ENCODE measurements around the gene CACNA2D3. TPM values are rescaled to one million over a fixed set of nuclear protein-coding genes. Genes with fewer than 3 reads are reported as not detected.

CACNA2D3 gene
- total RNA-seq, 4 donors from 2014 or later = 0.55 to 3.4 (median 1.6) TPM

GRCh38 chr3:54537506-54537905 lies 415.2 kb downstream of the CACNA2D3 start:
- no peak for TF ChIP-seq POLR2A (IDR thresholded peaks at IDR 0.05)
- TF ChIP-seq POLR2AphosphoS5 (IDR thresholded peaks at IDR 0.05) = no peak
- no peak for TF ChIP-seq EP300 (IDR thresholded peaks at IDR 0.05; ENCODE audit: low read depth)
- TF ChIP-seq, protein P1, sequence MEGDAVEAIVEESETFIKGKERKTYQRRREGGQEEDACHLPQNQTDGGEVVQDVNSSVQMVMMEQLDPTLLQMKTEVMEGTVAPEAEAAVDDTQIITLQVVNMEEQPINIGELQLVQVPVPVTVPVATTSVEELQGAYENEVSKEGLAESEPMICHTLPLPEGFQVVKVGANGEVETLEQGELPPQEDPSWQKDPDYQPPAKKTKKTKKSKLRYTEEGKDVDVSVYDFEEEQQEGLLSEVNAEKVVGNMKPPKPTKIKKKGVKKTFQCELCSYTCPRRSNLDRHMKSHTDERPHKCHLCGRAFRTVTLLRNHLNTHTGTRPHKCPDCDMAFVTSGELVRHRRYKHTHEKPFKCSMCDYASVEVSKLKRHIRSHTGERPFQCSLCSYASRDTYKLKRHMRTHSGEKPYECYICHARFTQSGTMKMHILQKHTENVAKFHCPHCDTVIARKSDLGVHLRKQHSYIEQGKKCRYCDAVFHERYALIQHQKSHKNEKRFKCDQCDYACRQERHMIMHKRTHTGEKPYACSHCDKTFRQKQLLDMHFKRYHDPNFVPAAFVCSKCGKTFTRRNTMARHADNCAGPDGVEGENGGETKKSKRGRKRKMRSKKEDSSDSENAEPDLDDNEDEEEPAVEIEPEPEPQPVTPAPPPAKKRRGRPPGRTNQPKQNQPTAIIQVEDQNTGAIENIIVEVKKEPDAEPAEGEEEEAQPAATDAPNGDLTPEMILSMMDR (IDR thresholded peaks at IDR 0.05) = no peak
- Histone ChIP-seq H3K36me3 (no peaks in the 10 kb centered on the region), H3K27ac (no peak overlapping the region), H3K4me3 (no peak overlapping the region), H3K9me3 (no peaks in the 10 kb centered on the region), H3K4me1 (no peaks in the 10 kb centered on the region), H3K27me3 (no peaks in the 10 kb centered on the region)
- 90 to 91% methylated on average over 2 to 6 of the region's 6 CpGs for WGBS, 2 donors (ENCODE audit: low coverage in 1 of 2)
- in situ Hi-C loops (cut with MboI; ENCODE audit: low pct_ligation_motif_present in 1 of 4, low pct_unique_long_range_greater_than_20kb in 1 of 4, low sequenced_read_pairs in 3 of 4) (no loop called here), intact Hi-C loops (cut with DNase I; ENCODE audit: low total_unique reads) (no loop called here)
- DNase-seq = no peak

- H3K36me3 ChIP-seq = no peaks in the 10 kb centered on the region
- no peaks in the 10 kb centered on the region for H3K9me3 ChIP-seq
- no peaks in the 10 kb centered on the region for H3K27me3 ChIP-seq
- 80 to 83% methylated on average over 1 to 5 of the region's 5 CpGs for WGBS, 2 donors (ENCODE audit: low coverage in 1 of 2)
- no peak overlapping the region for H3K4me3 ChIP-seq
- no peaks in the 10 kb centered on the region for H3K4me1 ChIP-seq
- TF ChIP-seq, protein P1 (IDR thresholded peaks at IDR 0.05) = no peak
- TF ChIP-seq POLR2A (IDR thresholded peaks at IDR 0.05) = no peak
- in situ Hi-C loops (cut with MboI; ENCODE audit: low pct_ligation_motif_present in 1 of 4, low pct_unique_long_range_greater_than_20kb in 1 of 4, low sequenced_read_pairs in 3 of 4) = no loop called here
- H3K27ac ChIP-seq = no peak overlapping the region
- intact Hi-C loops (cut with DNase I; ENCODE audit: low total_unique reads) = no loop called here
- no peak for DNase-seq
These were observed 416.0 kb downstream of the CACNA2D3 start for GRCh38 chr3:54538346-54538745.

GRCh38 chr3:54541369-54541768 lies 419.0 kb downstream of the CACNA2D3 start:
- no peak overlapping the region for H3K27ac ChIP-seq
- no peak for TF ChIP-seq POLR2A (IDR thresholded peaks at IDR 0.05)
- no peak for TF ChIP-seq EP300 (IDR thresholded peaks at IDR 0.05; ENCODE audit: low read depth)
- TF ChIP-seq, protein P1 (IDR thresholded peaks at IDR 0.05) = no peak
- no peak for TF ChIP-seq POLR2AphosphoS5 (IDR thresholded peaks at IDR 0.05)
- 85 to 91% methylated on average over 4 of the region's 4 CpGs for WGBS, 2 donors (ENCODE audit: low coverage in 1 of 2)
- H3K36me3 ChIP-seq = no peaks in the 10 kb centered on the region
- in situ Hi-C loops (cut with MboI; ENCODE audit: low pct_ligation_motif_present in 1 of 4, low pct_unique_long_range_greater_than_20kb in 1 of 4, low sequenced_read_pairs in 3 of 4) (no loop called here), intact Hi-C loops (cut with DNase I; ENCODE audit: low total_unique reads) (no loop called here)
- no peaks in the 10 kb centered on the region for H3K27me3 ChIP-seq
- H3K9me3 ChIP-seq = no peaks in the 10 kb centered on the region
- no peaks in the 10 kb centered on the region for H3K4me1 ChIP-seq
- no peak overlapping the region for H3K4me3 ChIP-seq
- no peak for DNase-seq

DNA sequence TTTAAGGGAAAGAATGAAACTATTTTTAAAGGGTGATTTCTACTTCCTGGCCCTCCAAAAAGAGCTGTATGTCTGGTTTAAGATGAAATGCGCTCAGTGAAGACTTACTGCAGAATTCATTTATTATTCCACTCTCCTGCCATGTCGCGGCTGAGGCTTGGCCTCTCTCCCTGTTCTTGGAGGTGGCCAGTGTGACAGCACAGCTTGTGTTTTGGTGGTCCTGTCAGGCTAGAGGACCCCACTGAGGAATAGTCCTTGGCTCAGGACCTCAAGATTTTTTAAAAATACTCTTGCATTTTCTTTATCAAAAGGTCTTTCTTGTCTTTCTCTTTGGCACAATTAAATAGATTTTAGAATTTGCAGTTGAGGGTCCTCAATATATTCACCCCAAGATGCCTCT lies 421.1 kb downstream of the CACNA2D3 start:
- no peak overlapping the region for H3K4me3 ChIP-seq
- in situ Hi-C loops (cut with MboI; ENCODE audit: low pct_ligation_motif_present in 1 of 4, low pct_unique_long_range_greater_than_20kb in 1 of 4, low sequenced_read_pairs in 3 of 4) = no loop called here
- H3K9me3 ChIP-seq = no peaks in the 10 kb centered on the region
- H3K27ac ChIP-seq = no peak overlapping the region
- H3K27me3 ChIP-seq = no peaks in the 10 kb centered on the region
- intact Hi-C loops (cut with DNase I; ENCODE audit: low total_unique reads) = no loop called here
- no peaks in the 10 kb centered on the region for H3K36me3 ChIP-seq
- no peak for TF ChIP-seq POLR2AphosphoS5 (IDR thresholded peaks at IDR 0.05)
- no peak for TF ChIP-seq EP300 (IDR thresholded peaks at IDR 0.05; ENCODE audit: low read depth)
- TF ChIP-seq, protein P1 (IDR thresholded peaks at IDR 0.05) = no peak
- no peak for TF ChIP-seq POLR2A (IDR thresholded peaks at IDR 0.05)
- no peak for DNase-seq
- no peaks in the 10 kb centered on the region for H3K4me1 ChIP-seq
- WGBS, 2 donors (ENCODE audit: low coverage in 1 of 2) = 0 to 45% methylated on average over 1 to 3 of the region's 3 CpGs

All from transverse colon (tissue), 4 donors.